IgD-negative memory B cell (primary cell): Measurements from ENCODE around the gene LYPLAL1. TPM values are rescaled to one million over a fixed set of nuclear protein-coding genes. Genes with fewer than 3 reads are reported as not detected.
"Not testable (repeated sequence)": the region's sequence is repeated elsewhere in the genome, so short reads cannot be mapped to it uniquely, and the experiment has no call there.

Source experiments
- H3K27ac Mint-ChIP-seq, 3 donors: one replicate each; pipeline ENCODE4 v1.8.0; 2020 to 2022; ENCODE audit warnings: mild to moderate bottlenecking in 3 of 3, mixed read lengths in 3 of 3, moderate library complexity in 1 of 3
- H3K27me3 Mint-ChIP-seq: one replicate; pipeline ENCODE4 v1.8.0; 2021; ENCODE audit warnings: mixed read lengths
- H3K36me3 Mint-ChIP-seq: one replicate; pipeline ENCODE4 v1.8.0; 2020; ENCODE audit warnings: mild to moderate bottlenecking, mixed read lengths
- H3K4me1 Mint-ChIP-seq, 3 donors: one replicate each; pipeline ENCODE4 v1.8.0; 2020 to 2022; ENCODE audit warnings: mixed read lengths in 3 of 3, mild to moderate bottlenecking in 1 of 3
- H3K4me3 Mint-ChIP-seq, 4 donors: one replicate each; pipeline ENCODE4 v1.8.0; 2020 to 2022; ENCODE audit warnings: mild to moderate bottlenecking in 4 of 4, mixed read lengths in 4 of 4, moderate library complexity in 3 of 4
- H3K9me3 Mint-ChIP-seq, 3 donors: one replicate each; pipeline ENCODE4 v1.8.0; 2020 to 2021; ENCODE audit warnings: mixed read lengths in 3 of 3, mild to moderate bottlenecking in 1 of 3
- polyA plus RNA-seq: library from polyadenylated mRNA; unstranded; fragments of 300-500 nt; fragmentation: Illumina TruSeq; gene quantifications from one replicate; pipeline ENCODE4 v1.2.3, GENCODE V29; 2021

The LYPLAL1 gene
- polyA plus RNA-seq, 1 donor from 2014 or later, result 157 TPM

DNA sequence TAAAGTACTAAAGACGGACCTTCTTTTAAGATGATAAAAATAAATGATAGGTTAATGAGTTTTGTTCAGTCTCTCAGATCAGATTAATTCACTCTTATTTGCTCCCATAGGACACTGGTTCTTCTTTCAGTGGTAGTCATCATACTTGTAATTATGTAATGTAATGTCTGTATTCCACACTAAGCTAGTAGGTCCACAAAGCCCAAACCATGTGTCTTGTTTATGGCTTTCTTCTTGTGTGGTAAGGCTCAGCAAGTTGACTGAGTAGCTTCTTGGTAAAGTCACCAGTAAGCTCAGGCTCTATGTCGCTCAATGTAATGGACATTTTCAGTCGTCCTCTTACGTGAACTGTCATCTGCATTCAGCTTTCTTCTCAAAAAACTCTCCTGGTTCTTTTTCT is 2.5 kb downstream of the LYPLAL1 start:
- Mint-ChIP-seq H3K9me3 (no peaks in the 10 kb centered on the region), H3K36me3 (peaks cover 4% of the 10 kb centered on the region), H3K27me3 (no peaks in the 10 kb centered on the region), H3K27ac (peak overlapping the region; percentile 97 to 98 (median 97)), H3K4me1 (peaks cover 29 to 44% (median 29%) of the 10 kb centered on the region in 3 donors), H3K4me3 (peak overlapping the region; percentile 86 to 98 (median 96))

DNA sequence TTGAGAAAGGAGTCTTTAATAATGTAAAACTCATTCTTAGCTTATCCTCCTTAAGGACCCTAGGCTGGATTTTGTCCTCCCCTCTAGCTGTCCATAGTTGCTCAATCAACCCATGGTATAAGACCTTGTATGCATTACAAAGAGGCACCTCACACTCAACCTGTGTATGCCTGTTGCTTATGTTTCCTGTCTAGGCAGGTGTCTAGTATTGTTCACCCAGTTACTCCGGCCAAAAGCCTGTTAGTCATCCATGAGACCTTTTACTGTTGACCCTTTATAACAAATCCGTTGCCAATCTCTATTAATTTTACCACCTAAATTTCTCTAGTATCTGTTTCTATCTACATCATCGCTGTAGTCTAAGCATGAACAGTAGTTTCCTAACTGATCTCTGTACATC is 3.7 kb downstream of the LYPLAL1 start:
- H3K9me3 Mint-ChIP-seq, result no peaks in the 10 kb centered on the region
- H3K27ac Mint-ChIP-seq, result peak overlapping the region; percentile 97 to 98 (median 97)
- H3K27me3 Mint-ChIP-seq, result no peaks in the 10 kb centered on the region
- H3K4me3 Mint-ChIP-seq, result peak overlapping the region; percentile 86 to 98 (median 96)
- peaks cover 31 to 48% (median 33%) of the 10 kb centered on the region in 3 donors for H3K4me1 Mint-ChIP-seq
- peaks cover 9% of the 10 kb centered on the region for H3K36me3 Mint-ChIP-seq

DNA sequence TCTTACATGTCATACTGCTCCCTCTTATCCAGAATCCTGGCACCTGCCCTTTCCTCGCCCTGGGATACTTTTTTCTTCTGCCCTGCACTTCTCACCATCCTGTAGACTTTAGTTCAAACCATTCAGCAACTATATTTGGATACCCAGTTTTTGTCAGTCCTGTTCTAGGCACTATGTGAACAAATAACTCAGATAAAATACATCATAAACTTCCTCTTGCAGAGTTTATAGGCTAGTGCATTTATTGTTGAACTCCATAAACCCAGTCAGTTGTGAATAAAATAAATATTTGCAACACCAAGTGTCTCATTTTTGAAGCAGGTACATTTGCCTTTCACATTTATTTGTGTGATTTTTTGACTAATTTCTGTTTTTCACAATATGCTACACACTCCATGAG is 4.3 kb downstream of the LYPLAL1 start:
- H3K9me3 Mint-ChIP-seq, result no peaks in the 10 kb centered on the region
- H3K36me3 Mint-ChIP-seq, result peaks cover 9% of the 10 kb centered on the region
- peak overlapping the region; percentile 97 to 98 (median 97) for H3K27ac Mint-ChIP-seq
- H3K4me1 Mint-ChIP-seq, result peaks cover 36 to 50% (median 36%) of the 10 kb centered on the region in 3 donors
- no peaks in the 10 kb centered on the region for H3K27me3 Mint-ChIP-seq
- H3K4me3 Mint-ChIP-seq, result peak overlapping the region; percentile 86 to 98 (median 96)

DNA sequence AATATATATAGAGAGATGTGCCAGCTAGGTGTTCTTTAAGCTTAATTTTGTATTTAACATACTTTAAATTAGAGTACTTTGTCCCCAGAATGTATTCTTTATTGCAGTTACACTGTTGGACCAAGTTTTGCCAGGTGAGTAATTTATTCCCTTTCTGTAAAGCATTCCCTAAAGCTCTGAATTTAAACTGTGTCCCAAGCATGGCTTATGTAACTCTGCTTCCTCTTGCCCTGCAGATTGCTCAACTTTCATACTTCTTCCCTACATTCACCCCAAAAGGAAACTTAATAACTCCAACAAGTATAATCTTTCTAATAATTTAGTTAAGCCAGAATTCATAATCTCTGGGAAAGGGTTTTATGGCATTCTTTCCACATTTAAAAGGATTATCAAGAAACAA is 5.6 kb downstream of the LYPLAL1 start:
- peak overlapping the region in 2 of 3 donors; percentile 37 to 61 for H3K27ac Mint-ChIP-seq
- H3K27me3 Mint-ChIP-seq, result no peaks in the 10 kb centered on the region
- peak overlapping the region in 2 of 4 donors; percentile 11 to 33 for H3K4me3 Mint-ChIP-seq
- H3K4me1 Mint-ChIP-seq, result peaks cover 45 to 59% (median 49%) of the 10 kb centered on the region in 3 donors
- peaks cover 20% of the 10 kb centered on the region for H3K36me3 Mint-ChIP-seq
- peaks cover 0 to 1% (median 0%) of the 10 kb centered on the region in 3 donors for H3K9me3 Mint-ChIP-seq

DNA sequence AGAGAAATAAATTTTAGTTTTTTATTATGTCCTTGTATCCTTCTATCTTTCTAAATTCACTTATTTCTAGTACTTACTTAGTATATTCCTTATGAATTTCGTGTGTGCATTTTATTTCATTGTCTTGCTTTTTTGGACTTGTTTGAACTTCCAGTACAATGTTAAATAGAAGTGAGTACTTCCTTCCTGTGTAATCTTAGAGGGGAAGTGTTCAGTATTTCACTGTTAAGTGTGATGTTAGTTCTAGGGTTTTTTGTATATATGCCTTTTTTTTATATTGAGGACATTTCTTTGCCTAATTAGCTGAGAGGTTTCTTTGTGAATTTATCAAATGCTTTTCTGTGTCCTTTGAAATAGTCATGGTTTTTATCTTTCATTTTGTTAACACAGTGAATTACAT is 10.7 kb downstream of the LYPLAL1 start:
- H3K27ac Mint-ChIP-seq, result peak overlapping the region; percentile 39 to 73 (median 47)
- H3K4me3 Mint-ChIP-seq, result peak overlapping the region in 3 of 4 donors; percentile 50 to 82 (median 73)
- peaks cover 0 to 3% (median 0%) of the 10 kb centered on the region in 3 donors for H3K9me3 Mint-ChIP-seq
- H3K4me1 Mint-ChIP-seq, result peaks cover 54 to 64% (median 60%) of the 10 kb centered on the region in 3 donors
- H3K36me3 Mint-ChIP-seq, result peaks cover 28% of the 10 kb centered on the region
- H3K27me3 Mint-ChIP-seq, result no peaks in the 10 kb centered on the region

DNA sequence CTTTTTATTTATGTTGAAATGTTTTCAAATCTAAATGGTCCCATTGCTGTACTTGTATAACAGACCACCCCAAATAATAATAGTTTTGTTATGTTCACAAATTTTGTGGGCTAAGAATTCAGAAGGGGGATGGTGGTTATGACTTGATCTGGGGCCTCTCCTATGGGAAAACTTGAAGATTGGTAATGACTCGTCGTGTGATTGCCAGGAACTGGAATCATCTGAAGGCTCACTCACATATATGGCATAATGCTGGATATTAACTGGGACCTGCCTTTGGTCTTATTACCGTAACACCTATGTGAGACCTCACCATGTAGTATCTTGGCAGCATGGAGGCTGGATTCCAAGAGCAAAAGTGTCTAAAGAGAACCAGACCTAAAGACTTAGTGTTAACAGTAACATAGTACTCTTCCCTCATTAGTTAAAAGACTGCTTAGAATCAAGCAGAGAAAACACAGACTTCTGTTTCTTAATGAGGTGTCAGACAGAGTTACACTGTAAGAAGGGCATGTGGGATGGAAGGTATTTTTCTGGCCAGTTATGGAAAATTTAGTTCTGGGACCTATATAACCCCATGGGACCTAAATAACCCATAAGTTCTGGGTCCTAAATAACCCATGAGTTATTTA is 11.9 kb downstream of the LYPLAL1 start:
- Mint-ChIP-seq H3K4me1 (peaks cover 63 to 69% (median 66%) of the 10 kb centered on the region in 3 donors), H3K36me3 (peaks cover 26% of the 10 kb centered on the region), H3K27ac (peak overlapping the region in 2 of 3 donors; percentile 74 to 85), H3K27me3 (no peaks in the 10 kb centered on the region), H3K9me3 (peaks cover 0 to 3% (median 0%) of the 10 kb centered on the region in 3 donors), H3K4me3 (peak overlapping the region; percentile 21 to 80 (median 50))

DNA sequence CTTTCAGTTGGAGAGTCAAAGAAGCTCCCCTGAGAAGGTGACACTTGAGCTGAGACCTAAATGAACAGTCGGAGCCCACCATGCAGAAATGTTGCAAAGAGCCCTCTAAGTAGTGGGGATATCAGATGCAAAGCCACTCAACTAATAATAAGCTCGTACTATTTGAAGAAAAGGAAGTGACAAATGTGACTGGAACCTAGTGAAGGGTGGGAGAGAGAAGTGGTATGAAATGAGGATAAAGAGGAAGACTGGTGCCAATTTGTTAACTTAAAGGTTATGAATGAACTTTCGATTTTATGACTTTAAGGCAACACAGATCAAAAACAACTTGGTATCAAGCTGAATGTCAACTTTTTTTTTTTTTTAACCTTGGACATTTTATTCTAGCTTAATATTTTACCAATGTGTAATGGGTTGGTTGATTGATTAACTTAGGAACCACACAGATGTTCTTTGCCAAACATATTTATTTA is 14.7 kb downstream of the LYPLAL1 start:
- peaks cover 0 to 3% (median 0%) of the 10 kb centered on the region in 3 donors for H3K9me3 Mint-ChIP-seq
- no peaks in the 10 kb centered on the region for H3K27me3 Mint-ChIP-seq
- peaks cover 53 to 63% (median 60%) of the 10 kb centered on the region in 3 donors for H3K4me1 Mint-ChIP-seq
- peaks cover 18% of the 10 kb centered on the region for H3K36me3 Mint-ChIP-seq
- H3K4me3 Mint-ChIP-seq, result peak overlapping the region; percentile 3 to 92 (median 68)
- peak overlapping the region; percentile 3 to 92 (median 54) for H3K27ac Mint-ChIP-seq

DNA sequence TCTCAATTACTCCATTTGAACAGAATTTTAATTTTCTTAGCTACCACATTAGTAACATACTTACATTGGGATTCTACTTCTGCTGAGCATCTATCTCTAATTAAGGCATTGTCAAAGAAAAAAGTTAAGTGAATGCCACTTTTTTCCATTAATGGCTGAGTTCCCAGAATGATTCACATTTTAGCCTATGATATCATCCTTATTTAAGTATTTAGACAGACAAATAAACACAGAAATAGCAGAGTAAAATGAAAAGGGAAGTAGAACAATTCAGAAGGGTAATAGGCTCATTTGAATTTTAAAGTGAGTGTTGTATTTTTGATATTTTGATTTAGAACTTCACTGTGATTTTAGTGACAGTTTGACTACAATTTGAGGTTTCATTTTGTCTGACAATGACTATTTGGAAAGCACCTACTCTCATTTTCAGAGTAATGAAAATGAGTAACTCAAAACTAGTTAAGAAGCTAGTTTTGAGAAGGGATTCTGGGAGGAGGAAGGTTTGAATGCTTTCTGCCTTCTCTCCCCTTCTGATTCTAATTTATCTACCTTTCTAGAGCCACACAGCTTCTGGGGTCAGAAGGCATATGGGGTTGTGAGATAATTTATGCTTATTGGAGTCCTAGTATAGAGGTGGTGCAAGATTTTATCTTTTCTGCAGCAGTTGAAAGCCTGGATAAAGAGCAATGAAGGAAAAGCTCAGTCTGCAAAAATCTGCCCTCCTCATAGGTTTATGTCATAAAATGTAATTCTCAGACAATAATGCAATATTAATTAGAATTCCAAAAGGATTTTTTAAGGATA is 15.5 kb downstream of the LYPLAL1 start:
- Mint-ChIP-seq H3K4me1 (peaks cover 46 to 56% (median 54%) of the 10 kb centered on the region in 3 donors), H3K36me3 (peaks cover 11% of the 10 kb centered on the region), H3K9me3 (peaks cover 0 to 2% (median 0%) of the 10 kb centered on the region in 3 donors), H3K4me3 (peak overlapping the region; percentile 40 to 80 (median 62)), H3K27me3 (no peaks in the 10 kb centered on the region), H3K27ac (peak overlapping the region; percentile 40 to 93 (median 92))

DNA sequence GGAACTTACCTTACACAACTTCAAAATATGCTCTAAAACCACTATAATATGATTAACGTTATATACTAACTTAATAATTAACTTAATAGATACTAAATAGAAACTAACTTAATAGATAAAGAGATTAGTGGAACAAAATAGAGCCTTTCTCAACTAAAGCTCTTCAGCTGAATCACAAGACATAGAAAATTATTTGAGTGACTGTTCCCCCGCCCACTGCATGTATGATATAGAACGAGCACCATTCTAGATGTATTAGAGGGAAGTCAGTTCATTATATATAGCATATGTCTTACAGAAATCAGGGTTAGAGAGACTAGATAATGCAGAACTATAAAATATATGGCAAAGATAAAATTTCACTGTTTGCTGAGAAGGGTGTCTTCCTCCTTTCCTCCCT is 16.3 kb downstream of the LYPLAL1 start:
- Mint-ChIP-seq H3K4me1 (peaks cover 41 to 52% (median 48%) of the 10 kb centered on the region in 3 donors), H3K36me3 (peaks cover 8% of the 10 kb centered on the region), H3K27me3 (no peaks in the 10 kb centered on the region), H3K9me3 (no peaks in the 10 kb centered on the region), H3K27ac (peak overlapping the region in 2 of 3 donors; percentile 75 to 85), H3K4me3 (peak overlapping the region in 1 of 4 donors; percentile 3)

DNA sequence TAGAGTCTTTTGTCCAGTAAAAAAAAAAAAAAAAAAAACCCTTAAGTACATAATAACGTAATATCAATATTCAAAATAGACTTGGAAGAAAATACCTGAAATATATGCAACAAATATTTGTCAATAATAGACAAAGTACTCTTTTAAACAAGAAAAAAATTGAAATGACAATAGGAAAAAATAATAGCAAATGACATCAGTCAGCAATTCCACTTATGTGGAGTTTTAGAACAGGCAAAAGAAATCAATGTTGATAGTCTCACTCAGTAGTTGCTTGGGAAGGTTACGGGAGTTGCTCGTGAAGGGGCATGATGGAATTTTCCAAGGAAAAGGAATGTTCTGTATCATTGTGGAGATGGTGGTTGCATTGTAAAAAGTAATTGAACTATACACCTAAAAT is 16.9 kb downstream of the LYPLAL1 start:
- Mint-ChIP-seq H3K27ac (peak overlapping the region in 1 of 3 donors; percentile 15), H3K9me3 (peaks cover 0 to under 1% (median 0%) of the 10 kb centered on the region in 3 donors), H3K36me3 (peaks cover 10% of the 10 kb centered on the region)

DNA sequence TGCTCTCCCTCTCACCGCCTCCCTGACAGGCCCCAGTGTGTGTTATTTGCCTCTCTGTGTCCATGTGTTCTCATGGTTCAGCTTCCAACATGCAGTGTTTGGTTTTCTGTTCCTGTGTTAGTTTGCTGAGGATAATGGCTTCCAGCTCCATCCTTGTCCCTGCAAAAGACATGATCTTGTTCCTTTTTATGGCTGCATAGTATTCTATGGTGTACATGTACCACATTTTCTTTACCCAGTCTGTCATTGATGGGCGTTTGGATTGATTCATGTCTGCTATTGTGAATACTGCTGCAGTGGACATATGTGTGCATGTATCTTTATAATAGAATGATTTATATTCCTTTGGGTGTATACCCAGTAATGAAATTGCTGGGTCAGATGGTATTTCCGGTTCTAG is 22.2 kb downstream of the LYPLAL1 start:
- H3K4me3 Mint-ChIP-seq, H3K27me3 Mint-ChIP-seq, H3K9me3 Mint-ChIP-seq: not testable (repeated sequence)
- peaks cover 21% of the 10 kb centered on the region for H3K36me3 Mint-ChIP-seq
- peaks cover 15 to 19% (median 17%) of the 10 kb centered on the region in 3 donors for H3K4me1 Mint-ChIP-seq
- peak overlapping the region in 1 of 3 donors; percentile 11 for H3K27ac Mint-ChIP-seq

More for the DNA sequence above, 16.9 kb downstream of the LYPLAL1 start:
- H3K4me3 Mint-ChIP-seq, result peak overlapping the region in 1 of 4 donors; percentile 0
- H3K27me3 Mint-ChIP-seq, result no peaks in the 10 kb centered on the region
- peaks cover 39 to 50% (median 47%) of the 10 kb centered on the region in 3 donors for H3K4me1 Mint-ChIP-seq

DNA sequence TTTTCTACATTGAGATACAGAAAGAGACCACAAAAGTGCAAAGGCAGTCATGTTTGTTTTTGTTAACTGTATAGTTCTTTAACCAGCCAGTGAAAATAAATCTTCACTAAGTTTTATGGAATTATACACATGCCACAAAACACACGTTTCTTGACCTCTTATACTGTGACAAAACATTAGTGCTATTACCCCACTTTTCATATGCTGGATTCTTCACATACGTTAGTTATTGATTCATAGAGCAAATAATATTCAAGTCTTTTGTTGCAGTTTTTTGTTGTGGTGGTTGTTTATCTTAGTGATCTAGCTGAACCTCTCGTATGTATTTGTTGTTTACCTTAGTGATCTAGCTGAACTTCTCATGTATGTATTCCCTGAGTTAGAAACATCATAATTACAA is 28.0 kb downstream of the LYPLAL1 start:
- peaks cover 18% of the 10 kb centered on the region for H3K36me3 Mint-ChIP-seq
- H3K4me3 Mint-ChIP-seq, result no peak overlapping the region
- H3K27ac Mint-ChIP-seq, result no peak overlapping the region
- no peaks in the 10 kb centered on the region for H3K9me3 Mint-ChIP-seq
- no peaks in the 10 kb centered on the region for H3K27me3 Mint-ChIP-seq
- H3K4me1 Mint-ChIP-seq, result peaks cover 13 to 19% (median 16%) of the 10 kb centered on the region in 3 donors

DNA sequence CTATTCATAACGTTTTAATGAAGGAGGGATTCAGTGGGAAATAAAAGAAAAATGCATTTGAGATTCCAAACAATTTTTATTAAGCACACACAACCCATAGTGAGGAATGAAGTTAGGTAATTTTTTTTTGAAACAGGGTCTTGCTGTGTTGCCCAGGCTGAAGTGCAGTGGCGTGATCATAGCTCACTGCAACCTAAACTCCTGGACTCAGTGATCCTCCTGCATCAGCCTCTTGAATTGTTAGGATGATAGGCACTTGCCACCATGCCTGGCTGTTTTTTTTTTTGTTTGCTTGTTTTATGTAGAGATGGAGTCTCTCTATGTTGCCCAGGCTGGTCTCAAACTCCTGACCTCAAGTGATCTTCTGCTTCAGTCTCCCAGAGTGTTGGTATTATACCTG is 28.9 kb downstream of the LYPLAL1 start:
- H3K27me3 Mint-ChIP-seq, result no peaks in the 10 kb centered on the region
- no peaks in the 10 kb centered on the region for H3K9me3 Mint-ChIP-seq
- H3K27ac Mint-ChIP-seq, result no peak overlapping the region
- peaks cover 12 to 20% (median 16%) of the 10 kb centered on the region in 3 donors for H3K4me1 Mint-ChIP-seq
- peaks cover 14% of the 10 kb centered on the region for H3K36me3 Mint-ChIP-seq
- H3K4me3 Mint-ChIP-seq, result no peak overlapping the region

DNA sequence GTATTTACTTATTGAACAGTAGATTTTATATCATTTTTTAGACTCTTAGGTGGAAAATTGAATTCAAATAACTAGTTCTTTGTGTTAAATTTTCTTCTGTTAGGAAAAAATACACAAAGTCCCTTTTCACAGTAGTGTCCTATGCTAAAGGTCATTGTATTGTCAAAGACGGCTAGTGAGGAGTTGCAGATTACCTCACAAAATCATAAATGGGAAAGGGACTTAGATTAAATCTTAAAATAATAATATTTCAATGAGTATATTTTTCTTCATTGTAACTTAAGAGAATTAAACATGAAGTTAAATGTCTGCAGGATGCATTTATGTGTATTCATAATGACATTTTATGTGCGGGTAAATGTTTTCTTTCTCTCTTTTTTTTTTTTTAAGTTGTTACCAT is 32.7 kb downstream of the LYPLAL1 start:
- H3K4me1 Mint-ChIP-seq, result peaks cover 12 to 20% (median 14%) of the 10 kb centered on the region in 3 donors
- H3K27me3 Mint-ChIP-seq, result no peaks in the 10 kb centered on the region
- H3K4me3 Mint-ChIP-seq, result no peak overlapping the region
- H3K9me3 Mint-ChIP-seq, result peaks cover 0 to 1% (median 0%) of the 10 kb centered on the region in 3 donors
- H3K36me3 Mint-ChIP-seq, result peaks cover 10% of the 10 kb centered on the region
- H3K27ac Mint-ChIP-seq, result peak overlapping the region in 1 of 3 donors; percentile 27

DNA sequence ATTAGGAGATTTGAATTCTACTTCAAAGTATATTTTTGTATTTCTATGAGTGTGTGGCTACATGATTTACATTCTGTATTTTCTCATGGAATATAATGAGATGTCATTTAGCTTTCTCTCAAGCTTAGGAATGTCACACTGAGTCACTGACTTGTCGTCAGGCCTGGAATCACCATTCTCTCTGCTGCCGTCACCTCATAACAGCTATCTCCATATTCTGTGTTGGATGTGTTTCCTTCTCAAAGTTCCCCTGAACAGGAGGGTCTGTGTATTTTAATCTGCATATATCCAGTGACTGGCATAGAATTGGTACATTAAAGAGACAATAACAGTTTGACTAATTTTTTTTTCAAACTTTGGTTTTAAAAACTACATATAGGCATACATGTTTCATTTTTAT is 35.9 kb downstream of the LYPLAL1 start:
- Mint-ChIP-seq H3K4me1 (peaks cover 3 to 13% (median 9%) of the 10 kb centered on the region in 3 donors), H3K36me3 (peaks cover 10% of the 10 kb centered on the region), H3K27ac (no peak overlapping the region), H3K4me3 (no peak overlapping the region), H3K9me3 (peaks cover 0 to 2% (median 0%) of the 10 kb centered on the region in 3 donors), H3K27me3 (no peaks in the 10 kb centered on the region)
